ENCODE results near the gene GPS2.

Gene GPS2

DNA sequence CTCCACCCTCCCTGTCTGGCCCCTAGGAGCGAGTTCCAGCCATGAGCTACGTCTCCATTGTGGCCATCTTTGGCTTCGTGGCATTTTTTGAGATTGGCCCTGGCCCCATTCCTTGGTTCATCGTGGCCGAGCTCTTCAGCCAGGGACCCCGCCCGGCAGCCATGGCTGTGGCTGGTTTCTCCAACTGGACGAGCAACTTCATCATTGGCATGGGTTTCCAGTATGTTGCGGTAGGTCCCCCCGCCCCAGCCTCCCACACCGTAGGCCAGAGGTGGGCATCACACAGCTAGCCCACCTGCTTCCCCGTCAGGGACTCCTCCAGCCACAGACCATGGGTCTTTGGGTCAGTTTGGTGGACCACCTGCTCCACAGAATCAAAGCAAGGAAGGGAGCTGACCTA is 29.5 kb downstream of the GPS2 start:
- peaks cover 89% of the 10 kb centered on the region for H3K27me3 ChIP-seq (replicated peaks; ENCODE audit: insufficient read depth, low read length)
- DNase-seq = no peak
- H3K9me2 ChIP-seq (replicated peaks; ENCODE audit: insufficient read depth, low read length) = no peaks in the 10 kb centered on the region
- H4K20me1 ChIP-seq (ENCODE audit: insufficient read depth, low read length) = no peaks in the 10 kb centered on the region
- H3F3A ChIP-seq (ENCODE audit: insufficient read depth, low read length) = peaks cover 6% of the 10 kb centered on the region
- H3K4me1 ChIP-seq (ENCODE audit: low read length) = peaks cover 7% of the 10 kb centered on the region
- H3K4me2 ChIP-seq (ENCODE audit: low read depth, low read length) = no peak overlapping the region
- no peaks in the 10 kb centered on the region for H3K36me3 ChIP-seq (replicated peaks; ENCODE audit: insufficient read depth, low read length)
- no peaks in the 10 kb centered on the region for H3K9me3 ChIP-seq (replicated peaks; ENCODE audit: insufficient read depth, low read length)
- no peak overlapping the region for H3K9ac ChIP-seq (ENCODE audit: low read length)
- H3K79me2 ChIP-seq (ENCODE audit: low read length) = no peaks in the 10 kb centered on the region
- no peak for TF ChIP-seq EZH2 (optimal IDR thresholded peaks at IDR 0.05; ENCODE audit: low read depth, low read length)
- TF ChIP-seq EZH2phosphoT487 (IDR thresholded peaks at IDR 0.05; ENCODE audit: low read length) = no peak
- TF ChIP-seq, protein P1, sequence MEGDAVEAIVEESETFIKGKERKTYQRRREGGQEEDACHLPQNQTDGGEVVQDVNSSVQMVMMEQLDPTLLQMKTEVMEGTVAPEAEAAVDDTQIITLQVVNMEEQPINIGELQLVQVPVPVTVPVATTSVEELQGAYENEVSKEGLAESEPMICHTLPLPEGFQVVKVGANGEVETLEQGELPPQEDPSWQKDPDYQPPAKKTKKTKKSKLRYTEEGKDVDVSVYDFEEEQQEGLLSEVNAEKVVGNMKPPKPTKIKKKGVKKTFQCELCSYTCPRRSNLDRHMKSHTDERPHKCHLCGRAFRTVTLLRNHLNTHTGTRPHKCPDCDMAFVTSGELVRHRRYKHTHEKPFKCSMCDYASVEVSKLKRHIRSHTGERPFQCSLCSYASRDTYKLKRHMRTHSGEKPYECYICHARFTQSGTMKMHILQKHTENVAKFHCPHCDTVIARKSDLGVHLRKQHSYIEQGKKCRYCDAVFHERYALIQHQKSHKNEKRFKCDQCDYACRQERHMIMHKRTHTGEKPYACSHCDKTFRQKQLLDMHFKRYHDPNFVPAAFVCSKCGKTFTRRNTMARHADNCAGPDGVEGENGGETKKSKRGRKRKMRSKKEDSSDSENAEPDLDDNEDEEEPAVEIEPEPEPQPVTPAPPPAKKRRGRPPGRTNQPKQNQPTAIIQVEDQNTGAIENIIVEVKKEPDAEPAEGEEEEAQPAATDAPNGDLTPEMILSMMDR (IDR thresholded peaks at IDR 0.05; ENCODE audit: low read length) = no peak
- no peak overlapping the region for H2AFZ ChIP-seq (ENCODE audit: low read length)
- H3K27ac ChIP-seq (ENCODE audit: low read length) = no peak overlapping the region
- H3K4me3 ChIP-seq (ENCODE audit: low read length) = no peak overlapping the region

DNA sequence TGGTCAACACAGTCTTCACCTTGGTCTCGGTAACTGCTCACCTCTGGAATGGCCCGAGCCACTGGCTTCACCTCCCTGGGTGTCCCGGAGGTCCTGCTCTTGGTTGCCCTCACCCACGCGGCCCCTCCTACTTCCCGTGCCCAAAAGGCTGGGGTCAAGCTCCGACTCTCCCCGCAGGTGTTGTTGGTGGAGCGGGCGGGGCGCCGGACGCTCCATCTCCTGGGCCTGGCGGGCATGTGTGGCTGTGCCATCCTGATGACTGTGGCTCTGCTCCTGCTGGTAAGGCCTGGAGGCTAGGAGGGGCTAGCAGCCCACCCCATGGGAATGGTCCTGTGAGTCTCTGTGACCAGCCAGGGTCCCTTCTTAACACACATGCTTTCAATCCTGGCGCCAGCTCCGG is 30.2 kb downstream of the GPS2 start:
- no peaks in the 10 kb centered on the region for H3K9me3 ChIP-seq (replicated peaks; ENCODE audit: insufficient read depth, low read length)
- H3F3A ChIP-seq (ENCODE audit: insufficient read depth, low read length) = peaks cover 8% of the 10 kb centered on the region
- H3K4me1 ChIP-seq (ENCODE audit: low read length) = peaks cover 10% of the 10 kb centered on the region
- no peaks in the 10 kb centered on the region for H3K9me2 ChIP-seq (replicated peaks; ENCODE audit: insufficient read depth, low read length)
- H3K79me2 ChIP-seq (ENCODE audit: low read length) = no peaks in the 10 kb centered on the region
- no peaks in the 10 kb centered on the region for H3K36me3 ChIP-seq (replicated peaks; ENCODE audit: insufficient read depth, low read length)
- no peak overlapping the region for H3K9ac ChIP-seq (ENCODE audit: low read length)
- H3K27ac ChIP-seq (ENCODE audit: low read length) = no peak overlapping the region
- H4K20me1 ChIP-seq (ENCODE audit: insufficient read depth, low read length) = no peaks in the 10 kb centered on the region
- H2AFZ ChIP-seq (ENCODE audit: low read length) = no peak overlapping the region
- DNase-seq = no peak
- TF ChIP-seq, protein P1 (IDR thresholded peaks at IDR 0.05; ENCODE audit: low read length) = no peak
- TF ChIP-seq EZH2 (optimal IDR thresholded peaks at IDR 0.05; ENCODE audit: low read depth, low read length) = no peak
- no peak for TF ChIP-seq EZH2phosphoT487 (IDR thresholded peaks at IDR 0.05; ENCODE audit: low read length)
- no peak overlapping the region for H3K4me2 ChIP-seq (ENCODE audit: low read depth, low read length)
- peaks cover 86% of the 10 kb centered on the region for H3K27me3 ChIP-seq (replicated peaks; ENCODE audit: insufficient read depth, low read length)
- H3K4me3 ChIP-seq (ENCODE audit: low read length) = no peak overlapping the region

DNA sequence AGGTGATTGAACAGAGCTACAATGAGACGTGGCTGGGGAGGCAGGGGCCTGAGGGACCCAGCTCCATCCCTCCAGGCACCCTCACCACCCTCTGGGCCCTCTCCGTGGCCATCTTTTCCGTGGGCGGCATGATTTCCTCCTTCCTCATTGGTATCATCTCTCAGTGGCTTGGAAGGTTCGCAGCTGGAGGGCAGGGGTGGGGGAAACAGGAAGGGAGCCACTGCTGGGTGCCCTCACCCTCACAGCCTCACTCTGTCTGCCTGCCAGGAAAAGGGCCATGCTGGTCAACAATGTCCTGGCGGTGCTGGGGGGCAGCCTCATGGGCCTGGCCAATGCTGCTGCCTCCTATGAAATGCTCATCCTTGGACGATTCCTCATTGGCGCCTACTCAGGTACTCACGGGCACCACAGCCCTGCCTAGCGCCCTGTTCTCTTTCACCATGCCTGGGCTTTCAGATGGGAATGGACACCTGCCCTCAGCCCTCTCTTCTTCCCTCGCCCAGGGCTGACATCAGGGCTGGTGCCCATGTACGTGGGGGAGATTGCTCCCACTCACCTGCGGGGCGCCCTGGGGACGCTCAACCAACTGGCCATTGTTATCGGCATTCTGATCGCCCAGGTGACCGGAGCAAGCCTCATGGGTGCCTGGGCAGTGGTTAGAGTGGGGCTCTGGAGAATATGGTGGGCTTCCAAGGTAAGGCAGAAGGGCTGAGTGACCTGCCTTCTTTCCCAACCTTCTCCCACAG is 31.5 kb downstream of the GPS2 start:
- Histone ChIP-seq H3K79me2 (ENCODE audit: low read length) (no peaks in the 10 kb centered on the region), H3K9me3 (replicated peaks; ENCODE audit: insufficient read depth, low read length) (no peaks in the 10 kb centered on the region), H3K4me1 (ENCODE audit: low read length) (peaks cover 10% of the 10 kb centered on the region), H3K36me3 (replicated peaks; ENCODE audit: insufficient read depth, low read length) (no peaks in the 10 kb centered on the region), H3F3A (ENCODE audit: insufficient read depth, low read length) (peaks cover 8% of the 10 kb centered on the region), H3K4me3 (ENCODE audit: low read length) (no peak overlapping the region), H3K4me2 (ENCODE audit: low read depth, low read length) (no peak overlapping the region), H3K9ac (ENCODE audit: low read length) (no peak overlapping the region), H2AFZ (ENCODE audit: low read length) (no peak overlapping the region), H4K20me1 (ENCODE audit: insufficient read depth, low read length) (no peaks in the 10 kb centered on the region), H3K27me3 (replicated peaks; ENCODE audit: insufficient read depth, low read length) (peaks cover 85% of the 10 kb centered on the region), H3K9me2 (replicated peaks; ENCODE audit: insufficient read depth, low read length) (no peaks in the 10 kb centered on the region), H3K27ac (ENCODE audit: low read length) (no peak overlapping the region)
- TF ChIP-seq EZH2phosphoT487 (IDR thresholded peaks at IDR 0.05; ENCODE audit: low read length) = no peak
- TF ChIP-seq, protein P1 (IDR thresholded peaks at IDR 0.05; ENCODE audit: low read length) = no peak
- TF ChIP-seq EZH2 (optimal IDR thresholded peaks at IDR 0.05; ENCODE audit: low read depth, low read length) = no peak
- no peak for DNase-seq
